Prostate gland (tissue), 2 donors: ENCODE measurements around the gene CENPB. TPM values are rescaled to one million over a fixed set of nuclear protein-coding genes. Genes with fewer than 3 reads are reported as not detected.
"Not testable (repeated sequence)": the region's sequence is repeated elsewhere in the genome, so short reads cannot be mapped to it uniquely, and the experiment has no call there.

ENCODE experiments used
- DNase-seq: peaks from one replicate; pipeline ENCODE4 v3.0.0-alpha.2; 2019; ENCODE audit warnings: low spot score
- H3K27ac ChIP-seq, 2 donors: fragments of 200-600 bp; sonication (generic); 2 replicates each; pipeline ENCODE4 v1.5.1; 2017 to 2019
- H3K27me3 ChIP-seq: fragments of 200-600 bp; sonication (generic); replicated peaks from 2 replicates; pipeline ENCODE4 v1.5.1; 2019; ENCODE audit not compliant: insufficient read depth
- H3K36me3 ChIP-seq, 2 donors: fragments of 200-600 bp; sonication (generic); 1 replicate in 1 of 2; 2 replicates in 1 of 2; pipeline versions ENCODE4 v1.5.1 to v1.8.1; 2017 to 2019
- H3K4me1 ChIP-seq: fragments of 200-600 bp; sonication (generic); replicated peaks from 2 replicates; pipeline ENCODE4 v1.5.1; 2019
- H3K4me3 ChIP-seq, 2 donors: fragments of 200-600 bp; sonication (generic); 2 replicates each; pipeline ENCODE4 v1.5.1; 2017 to 2019
- H3K9me3 ChIP-seq: fragments of 200-600 bp; sonication (generic); 2 replicates; pipeline ENCODE4 v1.5.1; 2017
- CTCF ChIP-seq, 4 experiments: fragments of 200-600 bp in 2 of 4; fragments of 450-650 bp in 2 of 4; sonication (generic) in 2 of 4; IDR thresholded peaks; 1 replicate in 3 of 4; 2 replicates in 1 of 4; pipeline ENCODE4 v1.5.1; 2016 to 2019; ENCODE audit warnings: antibody characterized with exemption in 4 of 4, mild to moderate bottlenecking in 2 of 4, moderate library complexity in 2 of 4
- POLR2A ChIP-seq: fragments of 450-650 bp; IDR thresholded peaks from one replicate; pipeline ENCODE4 v1.6.1; 2016; ENCODE audit warnings: antibody characterized with exemption, mild to moderate bottlenecking
- POLR2AphosphoS5 ChIP-seq: sonication (generic); formaldehyde crosslinking; IDR thresholded peaks from one replicate; pipeline ENCODE4 v1.6.1; 2017; ENCODE audit warnings: antibody characterized with exemption
- WGBS: methylation state at CpG from one replicate; pipeline ENCODE4 v1.1.5; 2018; 5-methylcytosine and 5-hydroxymethylcytosine counted together
- intact Hi-C: fragments of 100-400 bp; cut with DNase I; formaldehyde crosslinking; loops from one replicate; pipeline ENCODE4 v1.14.2; 2022
- total RNA-seq, 2 donors: library from RNA; depleted of rRNA; stranded (reverse); fragments of >200 nt; gene quantifications; one replicate each; pipeline ENCODE4 v1.1.0, GENCODE V29; 2016

The CENPB gene
- 10 to 100 TPM; 76.6 to 86.9 TPM for total RNA-seq

DNA sequence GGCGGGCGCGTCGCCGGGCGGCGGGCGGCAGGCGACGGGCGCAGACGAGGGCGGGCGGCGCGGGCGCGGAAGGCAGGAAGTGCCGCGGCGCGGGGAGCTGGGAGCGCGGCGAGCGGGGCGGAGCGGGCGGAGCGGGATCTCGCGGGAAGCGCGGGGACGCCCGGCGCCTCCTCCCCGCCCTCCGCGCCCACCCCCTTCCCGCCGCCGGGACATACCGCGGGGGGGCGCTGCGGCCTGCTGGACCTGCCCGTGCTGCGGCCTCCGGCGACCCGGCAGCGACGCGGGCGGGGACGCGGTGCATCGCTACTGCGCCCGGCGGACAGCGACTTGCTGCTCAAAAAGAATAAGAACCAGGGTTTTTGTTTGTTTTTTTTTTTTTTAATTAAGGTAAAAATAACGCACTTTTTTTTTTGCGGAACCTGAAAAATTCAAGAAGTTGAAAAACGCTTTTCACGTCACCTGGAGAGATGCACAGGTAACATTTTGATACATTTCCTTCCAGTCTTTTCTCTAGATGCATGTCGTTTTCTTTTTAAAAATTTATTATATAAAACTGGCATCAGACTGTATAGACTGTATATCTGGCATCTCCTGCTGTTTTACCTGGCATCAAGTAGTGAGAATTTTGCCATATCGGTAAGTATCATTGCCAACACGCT lies at the start of gene CENPB:
CENPB (minus strand) TSS at position 76 of the 659 bp plus-strand sequence. CDS start 257 bp downstream, outside the sequence.
- peak; percentile 86 for DNase-seq
- Histone ChIP-seq H3K27me3 (no peaks in the 10 kb centered on the region), H3K9me3 (no peaks in the 10 kb centered on the region), H3K4me3 (peak within 1 kb of the TSS; percentile 53), H3K36me3 (no peaks in the 10 kb centered on the region), H3K4me1 (peaks cover 22% of the 10 kb centered on the region), H3K27ac (peak within 1 kb of the TSS; percentile 67 to 69)
- TF ChIP-seq POLR2AphosphoS5 (no peak), POLR2A (no peak), CTCF (IDR thresholded peaks at IDR 0.05) (peak; percentile 62 to 87 (median 84))
- 1% methylated on average over 31 of the region's 70 CpGs for WGBS
- intact Hi-C loops = loop anchor here (1.0 kb wide), 1 partner anchor 34 kb away; the partner anchor contains the start of gene AP5S1

GRCh38 chr20:3836132-3836531 lies 49.6 kb upstream of the CENPB start:
- DNase-seq = no peak
- Histone ChIP-seq H3K9me3 (no peaks in the 10 kb centered on the region), H3K27ac (no peak overlapping the region), H3K4me1 (no peaks in the 10 kb centered on the region), H3K4me3 (no peak overlapping the region), H3K36me3 (no peaks in the 10 kb centered on the region), H3K27me3 (no peaks in the 10 kb centered on the region)
- intact Hi-C loops = no loop called here
- WGBS = 97% methylated on average over 4 of the region's 4 CpGs
- TF ChIP-seq POLR2AphosphoS5 = no peak
- no peak for TF ChIP-seq CTCF (IDR thresholded peaks at IDR 0.05)
- no peak for TF ChIP-seq POLR2A

- intact Hi-C loops, DNase-seq, H3K36me3 ChIP-seq, H3K27ac ChIP-seq, H3K27me3 ChIP-seq, H3K9me3 ChIP-seq, H3K4me3 ChIP-seq, H3K4me1 ChIP-seq: not testable (repeated sequence)
- 87% methylated on average over 5 of the region's 5 CpGs for WGBS
Observed at GRCh38 chr20:3829891-3830290, 43.4 kb upstream of the CENPB start.

GRCh38 chr20:3828798-3829197 lies 42.3 kb upstream of the CENPB start:
- TF ChIP-seq CTCF (IDR thresholded peaks at IDR 0.05) = no peak
- no peak for TF ChIP-seq POLR2A
- no peak for TF ChIP-seq POLR2AphosphoS5
- DNase-seq = no peak
- Histone ChIP-seq H3K36me3 (no peaks in the 10 kb centered on the region), H3K27ac (no peak overlapping the region), H3K4me1 (no peaks in the 10 kb centered on the region), H3K9me3 (no peaks in the 10 kb centered on the region), H3K27me3 (no peaks in the 10 kb centered on the region), H3K4me3 (no peak overlapping the region)
- WGBS = 91% methylated on average over 3 of the region's 3 CpGs
- intact Hi-C loops = no loop called here

- no peak for DNase-seq
- H3K27ac ChIP-seq = no peak overlapping the region
- H3K27me3 ChIP-seq = no peaks in the 10 kb centered on the region
- H3K4me1 ChIP-seq = no peaks in the 10 kb centered on the region
- 89% methylated on average over 4 of the region's 4 CpGs for WGBS
- H3K9me3 ChIP-seq = no peaks in the 10 kb centered on the region
- no peak for TF ChIP-seq POLR2A
- no peak for TF ChIP-seq POLR2AphosphoS5
- TF ChIP-seq CTCF (IDR thresholded peaks at IDR 0.05) = no peak
- peaks cover 0 to 6% of the 10 kb centered on the region in 2 donors for H3K36me3 ChIP-seq
- intact Hi-C loops = no loop called here
- H3K4me3 ChIP-seq = no peak overlapping the region
Observed at GRCh38 chr20:3826420-3826819, 39.9 kb upstream of the CENPB start.
